GM12878 (cell line): ENCODE results near the gene IL6R. TPM values are rescaled to one million over a fixed set of nuclear protein-coding genes. Genes with fewer than 3 reads are reported as not detected.
A peak's percentile ranks its signal among the peaks of the same experiment; 100 is the strongest.

Experiments used
- ATAC-seq: fragments of 200-7000 bp; cut with Tn5 transposase; 3 replicates; pipeline ENCODE4 v1.9.1; 2020; ENCODE audit warnings: mild to moderate bottlenecking, moderate library complexity
- BruUV-seq: library from RNA; stranded (reverse); fragments of 400-500 nt; replicated peaks from 2 replicates; lab custom pipeline; 2021; lab: Mats Ljungman, UMichigan
- CTCF ChIA-PET: fragments of 300-600 bp; sonication (Branson Sonifier 250); formaldehyde crosslinking; extraction: SDS; loops from one replicate; lab custom pipeline; 2021; ENCODE audit warnings: inconsistent platforms; lab: Yijun Ruan, JAX
- POLR2A ChIA-PET: fragments of 350-600 bp; formaldehyde crosslinking; extraction: SDS; loops from one replicate; lab custom pipeline; 2021; ENCODE audit warnings: inconsistent platforms; lab: Charles Lee
- RAD21 ChIA-PET: fragments of 300-600 bp; sonication (Branson Sonifier 250); formaldehyde crosslinking; loops from one replicate; lab custom pipeline; 2023; ENCODE audit warnings: antibody characterized with exemption; ENCODE audit not compliant: unreplicated experiment; lab: Charles Lee
- SMC1A ChIA-PET: fragments of 300-600 bp; sonication (Branson Sonifier 250); formaldehyde crosslinking; loops from one replicate; lab custom pipeline; 2023; ENCODE audit not compliant: unreplicated experiment, uncharacterized antibody; lab: Charles Lee
- DNase-seq: peaks from one replicate; pipeline ENCODE4 v3.0.0-alpha.2; 2011; ENCODE audit warnings: low read depth, low spot score
- FAIRE-seq: peaks from 3 replicates; lab custom pipeline; 2011; peaks lifted over from hg19 to GRCh38; lab: Jason Lieb, UNC
- H2AFZ ChIP-seq: 2 replicates; pipeline ENCODE4 v1.6.0; 2011; ENCODE audit warnings: low read depth, low read length, control low read depth; ENCODE audit not compliant: control insufficient read depth
- H3K27ac ChIP-seq: 2 replicates; pipeline ENCODE4 v1.5.1; 2011; ENCODE audit warnings: control low read depth; ENCODE audit not compliant: control insufficient read depth, insufficient read depth
- H3K27me3 ChIP-seq, 2 experiments: replicated peaks in 1 of 2; 2 replicates each; pipeline versions ENCODE4 v1.6.0 to v1.6.1; 2011; ENCODE audit warnings: low read length in 1 of 2; ENCODE audit not compliant: control insufficient read depth in 2 of 2, insufficient read depth in 2 of 2
- H3K36me3 ChIP-seq, 2 experiments: 2 replicates each; pipeline ENCODE4 v1.5.1; 2011; ENCODE audit warnings: low read length in 1 of 2; ENCODE audit not compliant: control insufficient read depth in 2 of 2, insufficient read depth in 2 of 2
- H3K4me1 ChIP-seq: 2 replicates; pipeline ENCODE4 v1.6.1; 2011; ENCODE audit warnings: mild to moderate bottlenecking, low read length, moderate library complexity, mixed read lengths; ENCODE audit not compliant: control insufficient read depth, insufficient read depth
- H3K4me2 ChIP-seq: 2 replicates; pipeline ENCODE4 v1.6.0; 2011; ENCODE audit warnings: control low read depth; ENCODE audit not compliant: control insufficient read depth, insufficient read depth
- H3K4me3 ChIP-seq: fragments of 200-600 bp; sonication (generic); 2 replicates; pipeline ENCODE4 v1.5.1; 2016
- H3K79me2 ChIP-seq: 2 replicates; pipeline ENCODE4 v1.6.0; 2011; ENCODE audit warnings: low read length; ENCODE audit not compliant: control insufficient read depth, insufficient read depth
- H3K9ac ChIP-seq: 2 replicates; pipeline ENCODE4 v1.8.0; 2011; ENCODE audit warnings: low read length, control low read depth, mixed read lengths; ENCODE audit not compliant: control insufficient read depth, insufficient read depth
- H3K9me3 ChIP-seq: replicated peaks from 3 replicates; pipeline ENCODE4 v1.5.1; 2011; ENCODE audit warnings: mild to moderate bottlenecking, low read length; ENCODE audit not compliant: control insufficient read depth, insufficient read depth
- H4K20me1 ChIP-seq: 2 replicates; pipeline ENCODE4 v1.6.0; 2011; ENCODE audit not compliant: control insufficient read depth, insufficient read depth
- BCLAF1 ChIP-seq: fragments of 450-650 bp; IDR thresholded peaks from 2 replicates; pipeline ENCODE4 v1.6.1; 2017; ENCODE audit warnings: antibody characterized with exemption, mild to moderate bottlenecking, moderate library complexity
- CHD1 ChIP-seq: IDR thresholded peaks from 2 replicates; pipeline ENCODE4 v1.6.1; 2012; ENCODE audit warnings: low read depth, low read length, improper control_type of control experiment
- CHD4 ChIP-seq: fragments of 200-600 bp; sonication (generic); IDR thresholded peaks from 2 replicates; pipeline ENCODE4 v1.6.1; 2016; ENCODE audit warnings: mild to moderate bottlenecking
- HDGF ChIP-seq: fragments of 450-650 bp; IDR thresholded peaks from 2 replicates; pipeline ENCODE4 v1.6.1; 2016; ENCODE audit warnings: antibody characterized with exemption
- KAT2A ChIP-seq: conservative IDR thresholded peaks from 2 replicates; pipeline ENCODE4 v1.6.1; 2011; ENCODE audit warnings: low read depth, low read length; ENCODE audit not compliant: control insufficient read depth
- KDM1A ChIP-seq: fragments of 200-600 bp; sonication (generic); IDR thresholded peaks from 2 replicates; pipeline ENCODE4 v1.6.1; 2016; ENCODE audit warnings: borderline replicate concordance
- POLR2AphosphoS5 ChIP-seq: IDR thresholded peaks from 2 replicates; pipeline ENCODE4 v1.6.1; 2011; ENCODE audit warnings: mild to moderate bottlenecking, low read length, inconsistent platforms
- RAD51 ChIP-seq: fragments of 450-650 bp; IDR thresholded peaks from 2 replicates; pipeline ENCODE4 v1.6.1; 2016; ENCODE audit warnings: moderate library complexity, mild to moderate bottlenecking, inconsistent platforms
- SIN3A ChIP-seq: IDR thresholded peaks from 2 replicates; pipeline ENCODE4 v1.6.1; 2012; ENCODE audit warnings: low read depth, low read length, improper control_type of control experiment
- USF1 ChIP-seq: IDR thresholded peaks from 2 replicates; pipeline ENCODE4 v1.6.1; 2011; ENCODE audit warnings: borderline replicate concordance, low read depth, mild to moderate bottlenecking, moderate library complexity, mixed read lengths, low read length; ENCODE audit not compliant: insufficient read depth; ENCODE audit errors: extremely low read length
- WRNIP1 ChIP-seq: IDR thresholded peaks from 2 replicates; pipeline ENCODE4 v1.6.1; 2011; ENCODE audit warnings: low read depth, low read length, improper control_type of control experiment, borderline replicate concordance
- WGBS: methylation state at CpG from one replicate; pipeline ENCODE4 v1.1.6; 2016; ENCODE audit warnings: low lambda C conversion rate; ENCODE audit not compliant: insufficient replicate concordance, insufficient coverage; ENCODE audit errors: missing lambda C conversion rate; 5-methylcytosine and 5-hydroxymethylcytosine counted together
- in situ Hi-C: fragments of 300-500 bp; cut with MboI; formaldehyde crosslinking; loops from 9 replicates; pipeline ENCODE4 v1.14.3; 2018; ENCODE audit warnings: mixed read lengths
- intact Hi-C: fragments of 100-400 bp; cut with micrococcal nuclease; formaldehyde crosslinking; loops from one replicate; pipeline ENCODE4 v1.14.2; 2022; ENCODE audit not compliant: unreplicated experiment
- polyA plus RNA-seq, 11 experiments: library from polyadenylated mRNA; depleted of rRNA in 4 of 11; unstranded in 6 of 11; stranded (reverse) in 5 of 11; fragments of >200 nt; fragmentation: Nextera tagmentation in 4 of 11; fragmentation: Illumina TruSeq in 1 of 11; extraction: Ambion mirVana in 4 of 11; extraction: Trizol in 1 of 11; gene quantifications; 1 replicate in 1 of 11; 2 replicates in 10 of 11; pipeline versions ENCODE4 v1.2.1 to v1.2.3, GENCODE V29; 2011 to 2016; ENCODE audit warnings: inconsistent platforms in 2 of 11, missing spikeins in 2 of 11, low read depth in 1 of 11
- total RNA-seq, 4 experiments: library from RNA; depleted of rRNA in 3 of 4; stranded (reverse); fragments of >200 nt in 3 of 4; fragmentation: Illumina TruSeq in 1 of 4; extraction: Trizol in 1 of 4; gene quantifications; 2 replicates each; pipeline versions ENCODE4 v1.2.1 to v1.2.3, GENCODE V29; 2013 to 2021

Gene IL6R
- total and polyA plus RNA-seq, 10 of the 15 experiments (the other 5 are each of a cell fraction or from before 2014, with no cell fraction given), result 1.9 to 43.4 (median 17.5) TPM

- no peak for TF ChIP-seq KAT2A
- TF ChIP-seq USF1, result no peak
- no peak for TF ChIP-seq BCLAF1
- no peak for TF ChIP-seq POLR2AphosphoS5
- no peak for TF ChIP-seq SIN3A
Observed at GRCh38 chr1:154488922-154489321, 83.8 kb downstream of the IL6R start (continued).

GRCh38 chr1:154489695-154490274, 84.6 kb downstream of the IL6R start:
- Histone ChIP-seq H3K4me3 (no peak overlapping the region), H3K9ac (no peak overlapping the region), H3K4me2 (no peak overlapping the region), H2AFZ (no peak overlapping the region), H3K27ac (no peak overlapping the region), H3K9me3 (no peaks in the 10 kb centered on the region), H3K27me3 (0 out of 4 replicates have a peak, but pooled peaks cover 0 to 1% of the 10 kb centered on the region in 2 experiments), H4K20me1 (no peaks in the 10 kb centered on the region), H3K4me1 (peaks cover 28% of the 10 kb centered on the region), H3K79me2 (no peaks in the 10 kb centered on the region), H3K36me3 (no peaks in the 10 kb centered on the region)
- TF ChIP-seq HDGF (no peak), RAD51 (no peak), CHD4 (no peak), KDM1A (no peak), WRNIP1 (no peak), CHD1 (no peak)
- no peak for ATAC-seq
- intact Hi-C loops (loop anchor here (10.0 kb wide), 1 partner anchor 595 kb away; no protein-coding TSS in a partner anchor), in situ Hi-C loops (loop anchor here (5.0 kb wide), 1 partner anchor 63 kb away; no protein-coding TSS in a partner anchor)
- peak; percentile 7 for FAIRE-seq
- 59% methylated on average over 5 of the region's 5 CpGs for WGBS
- RAD21 ChIA-PET, result interaction anchor here (1.0 to 1.3 kb wide), 3 partner anchors 9 to 64 kb away, joined by 3 to 4 read pairs (median 3); no protein-coding TSS in a partner anchor
- POLR2A ChIA-PET, result interaction anchor here (0.6 kb wide), 3 partner anchors 18 to 551 kb away, joined by 3 to 5 read pairs (median 3); no protein-coding TSS in a partner anchor
- SMC1A ChIA-PET, result interaction anchor here (1.8 to 9.3 kb wide), 3 partner anchors 7 to 103 kb away, joined by 4 to 97 read pairs (median 6); no protein-coding TSS in a partner anchor
- no TSS peak for BruUV-seq
- CTCF ChIA-PET, result interaction anchor here (1.1 to 10.0 kb wide), 5 partner anchors 9 to 142 kb away, joined by 3 to 80 read pairs (median 8); no protein-coding TSS in a partner anchor
- no peak for DNase-seq
